GM21786 (cell line): ENCODE results near the gene CISH.

Experiments used
- ATAC-seq: cut with Tn5 transposase; IDR thresholded peaks from one replicate; pipeline ENCODE4 v1.9.1; 2021; ENCODE audit not compliant: unreplicated experiment

The CISH gene

GRCh38 chr3:50600141-50600753 is 11.3 kb downstream of the CISH start:
- no peak for ATAC-seq

DNA sequence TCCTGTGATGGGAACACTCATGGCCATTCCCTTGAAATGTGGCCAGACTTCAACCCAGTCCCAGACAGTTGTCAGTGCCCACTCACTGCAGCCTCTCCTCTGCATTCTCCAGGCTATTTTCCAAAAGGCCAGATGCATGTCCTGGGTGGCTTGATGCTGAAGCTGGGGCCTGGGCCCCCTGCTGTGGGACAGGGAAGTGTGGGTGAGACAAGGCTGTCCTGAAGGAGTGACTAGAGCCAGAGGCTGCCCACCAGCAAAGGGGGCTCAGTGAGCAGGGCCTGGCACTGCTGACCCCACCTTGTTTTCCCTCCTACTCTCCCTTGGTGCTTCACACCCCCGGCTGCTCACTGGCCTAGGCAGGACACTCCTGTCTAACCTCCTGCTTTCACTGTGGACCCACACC is 11.9 kb downstream of the CISH start:
- no peak for ATAC-seq

DNA sequence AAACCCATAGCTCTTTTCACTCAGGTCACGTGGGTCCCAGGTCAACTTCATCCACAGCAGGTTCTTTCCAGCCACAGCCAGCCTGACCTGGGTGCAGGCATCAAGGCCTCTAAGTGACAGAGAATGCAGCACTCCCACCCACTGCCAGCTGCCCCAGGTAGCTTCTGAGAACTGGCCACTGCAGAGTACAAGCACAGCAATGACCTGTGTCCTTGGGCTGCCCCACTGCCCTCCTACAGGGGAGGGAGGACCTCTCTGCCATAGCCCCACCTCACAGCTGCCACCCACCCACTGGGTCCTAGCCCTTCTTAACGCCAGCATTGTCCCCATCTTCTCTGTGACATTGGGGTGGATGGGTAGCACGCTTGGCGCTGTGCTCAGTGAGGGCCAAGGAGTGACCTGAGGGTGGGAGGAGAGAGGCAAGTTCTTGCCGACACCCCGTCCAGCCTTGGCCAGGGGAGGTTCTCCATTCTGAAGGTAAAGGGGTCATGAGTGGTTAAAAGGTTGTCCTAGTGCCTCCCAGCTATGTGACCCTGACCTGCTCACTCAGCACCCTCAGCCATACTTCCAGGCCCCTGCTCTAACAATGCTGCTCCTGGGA is 12.4 kb downstream of the CISH start:
- ATAC-seq: no peak

DNA sequence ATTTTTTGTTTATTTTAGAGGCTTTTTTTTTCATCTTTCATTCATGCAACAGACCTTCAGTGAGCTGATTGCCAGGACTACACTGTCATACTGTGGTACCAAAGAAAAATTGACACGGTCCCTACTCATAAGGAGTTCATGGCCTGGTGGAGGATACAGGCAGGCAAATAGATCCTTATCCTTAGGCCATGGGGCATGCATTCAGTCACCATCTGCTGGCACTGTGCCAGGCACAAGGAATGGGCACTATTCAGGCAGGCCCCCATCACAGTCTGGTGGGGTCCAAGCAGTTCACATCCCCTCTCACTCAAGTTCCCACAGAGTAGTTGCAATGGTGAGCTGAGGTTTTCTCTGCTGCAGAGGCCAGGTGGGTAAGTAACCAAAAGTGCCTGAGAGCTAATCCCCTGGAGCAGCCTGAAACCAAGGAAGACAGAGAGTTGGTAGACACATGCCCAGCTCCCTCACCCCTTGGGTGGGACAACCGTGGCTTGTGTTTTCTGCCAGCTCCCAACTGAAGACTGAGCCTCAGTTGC is 17.3 kb downstream of the CISH start:
- ATAC-seq: no peak

DNA sequence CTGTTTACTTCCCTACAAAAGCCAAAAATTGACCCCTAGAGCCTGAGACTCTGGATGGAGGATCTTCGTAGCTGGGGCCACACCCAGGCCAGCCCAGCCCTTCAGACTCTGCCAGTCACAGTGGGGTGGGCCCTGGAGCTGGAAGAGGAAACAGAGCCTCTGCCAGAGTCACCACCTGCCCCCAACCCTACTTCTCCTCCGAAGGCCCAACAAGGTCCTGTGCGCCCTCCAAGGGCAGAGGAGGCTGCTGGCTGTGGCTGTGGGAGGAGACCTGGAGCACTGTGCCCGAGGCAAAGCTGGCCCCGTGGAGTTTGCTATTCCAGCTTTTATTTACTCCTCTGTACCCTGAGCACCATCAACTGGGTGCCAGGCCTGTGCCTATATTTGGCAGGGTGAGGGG is 19.0 kb downstream of the CISH start:
- ATAC-seq: no peak

DNA sequence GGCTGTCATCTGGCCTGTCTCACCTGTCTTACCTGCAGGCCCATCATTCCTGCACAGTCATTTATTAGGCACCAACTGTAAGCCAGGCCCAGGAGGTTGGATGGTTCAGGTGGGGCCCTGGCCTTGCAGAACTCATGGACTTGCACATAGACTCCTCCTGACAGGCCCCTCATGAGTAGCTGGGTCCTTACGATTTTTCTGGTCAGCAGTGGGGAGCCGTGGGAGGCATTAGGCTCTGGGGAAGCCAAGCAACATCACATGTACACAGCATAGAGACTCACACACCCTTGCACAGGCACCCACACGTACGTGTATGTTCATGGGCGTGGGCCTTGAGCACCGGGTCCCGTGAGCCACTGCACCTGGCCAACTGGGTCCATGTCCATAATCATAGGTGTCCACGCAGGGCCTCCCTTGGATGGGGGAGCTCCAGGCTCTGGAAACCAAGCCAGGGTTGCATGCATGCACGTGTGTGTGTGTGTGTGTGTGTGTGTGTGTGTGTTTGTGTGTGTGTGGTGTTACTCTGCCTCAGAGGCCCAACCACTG is 20.3 kb downstream of the CISH start:
- no peak for ATAC-seq

DNA sequence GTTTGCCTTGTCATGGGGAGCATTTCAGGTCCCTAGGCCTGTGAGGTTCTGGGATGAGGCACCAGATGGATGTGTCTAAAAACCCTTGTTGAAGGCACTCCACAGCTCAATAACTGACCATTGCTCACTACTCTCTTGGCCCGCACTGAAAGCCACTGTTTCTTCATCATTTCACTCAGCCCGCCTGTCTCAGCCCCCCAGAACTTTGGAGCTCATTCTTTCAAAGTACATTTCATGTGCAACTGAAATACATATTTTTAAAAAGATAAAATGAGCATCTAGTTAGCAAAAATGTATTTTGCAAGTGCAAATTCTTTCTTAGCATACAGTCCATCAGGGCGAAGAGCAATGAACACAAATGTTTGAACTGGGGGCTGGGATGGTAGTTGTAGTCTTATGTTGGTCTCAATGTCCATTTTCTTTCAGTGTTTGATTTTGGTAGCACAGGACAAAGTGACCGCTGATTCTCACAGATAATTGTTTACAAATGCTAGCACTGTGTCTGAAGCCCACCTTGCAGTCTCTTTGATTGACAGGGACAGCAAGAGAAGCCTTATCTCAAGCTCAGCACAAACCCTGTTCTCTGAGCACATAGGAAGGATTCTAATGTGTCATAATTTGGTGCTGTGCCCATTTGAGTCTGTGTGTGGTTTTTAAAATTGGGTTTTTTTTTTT is 22.7 kb downstream of the CISH start:
- ATAC-seq: no peak

DNA sequence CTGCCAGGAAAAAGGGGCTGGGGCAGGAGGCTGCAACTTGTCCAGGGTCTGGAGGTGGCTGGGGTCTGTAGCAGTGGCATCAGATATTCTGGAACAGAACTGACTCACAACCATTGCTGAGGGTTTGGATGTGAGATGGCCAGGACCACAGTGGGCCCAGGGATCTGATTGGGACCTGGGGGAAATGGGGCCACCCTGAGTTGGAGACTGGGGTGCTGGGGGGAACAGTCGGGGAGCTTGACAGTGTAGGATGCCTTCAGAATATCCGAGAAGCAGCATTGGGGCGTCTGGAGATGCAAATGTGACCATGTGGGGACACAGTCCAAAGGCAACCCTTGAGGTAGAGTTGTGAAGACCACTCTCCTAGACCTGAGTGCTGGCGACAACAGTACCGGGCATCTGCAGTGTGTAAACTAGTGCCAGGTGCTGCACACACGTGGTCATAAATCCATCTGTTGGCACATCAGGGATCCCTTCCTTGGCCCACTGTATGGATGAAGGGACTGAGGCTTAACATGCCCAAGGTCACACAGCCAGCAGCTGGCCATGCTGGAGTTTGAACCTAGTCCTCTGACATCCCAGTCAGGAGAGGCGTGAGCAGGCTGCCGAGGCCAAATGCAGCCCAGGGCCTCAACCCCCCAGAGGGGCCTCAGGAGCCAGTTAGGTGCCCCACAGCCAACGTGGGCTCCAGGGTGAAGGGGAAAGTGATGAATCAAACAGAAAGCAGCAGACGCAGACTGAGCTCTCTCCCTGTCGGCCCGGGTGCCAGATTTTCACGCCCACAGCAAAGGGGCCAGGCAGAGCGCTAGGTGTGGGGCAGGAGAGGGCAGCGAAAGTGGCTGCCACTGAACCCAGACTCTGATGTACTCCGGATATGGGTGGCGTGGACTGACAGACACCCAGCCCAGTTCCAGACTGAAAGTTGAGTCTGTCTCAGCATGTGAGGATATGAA is 23.5 kb downstream of the CISH start:
- no peak for ATAC-seq

GRCh38 chr3:50587373-50587772 is 24.2 kb downstream of the CISH start:
- no peak for ATAC-seq

DNA sequence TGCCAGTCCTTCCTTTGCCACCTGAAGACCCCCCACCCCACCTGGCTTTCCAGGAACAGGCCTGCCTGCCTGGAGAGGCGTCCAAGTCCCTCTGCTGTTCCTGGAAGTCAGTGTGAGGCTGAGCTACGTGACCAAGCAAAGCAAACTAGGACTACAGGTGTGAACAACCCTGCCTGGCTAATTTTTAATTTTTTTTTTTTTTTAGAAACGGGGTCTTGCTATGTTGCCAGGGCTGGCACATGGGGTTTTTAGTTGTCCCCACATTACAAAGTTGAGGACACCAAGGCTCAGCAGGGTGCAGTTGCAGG is 24.9 kb downstream of the CISH start:
- ATAC-seq: no peak

DNA sequence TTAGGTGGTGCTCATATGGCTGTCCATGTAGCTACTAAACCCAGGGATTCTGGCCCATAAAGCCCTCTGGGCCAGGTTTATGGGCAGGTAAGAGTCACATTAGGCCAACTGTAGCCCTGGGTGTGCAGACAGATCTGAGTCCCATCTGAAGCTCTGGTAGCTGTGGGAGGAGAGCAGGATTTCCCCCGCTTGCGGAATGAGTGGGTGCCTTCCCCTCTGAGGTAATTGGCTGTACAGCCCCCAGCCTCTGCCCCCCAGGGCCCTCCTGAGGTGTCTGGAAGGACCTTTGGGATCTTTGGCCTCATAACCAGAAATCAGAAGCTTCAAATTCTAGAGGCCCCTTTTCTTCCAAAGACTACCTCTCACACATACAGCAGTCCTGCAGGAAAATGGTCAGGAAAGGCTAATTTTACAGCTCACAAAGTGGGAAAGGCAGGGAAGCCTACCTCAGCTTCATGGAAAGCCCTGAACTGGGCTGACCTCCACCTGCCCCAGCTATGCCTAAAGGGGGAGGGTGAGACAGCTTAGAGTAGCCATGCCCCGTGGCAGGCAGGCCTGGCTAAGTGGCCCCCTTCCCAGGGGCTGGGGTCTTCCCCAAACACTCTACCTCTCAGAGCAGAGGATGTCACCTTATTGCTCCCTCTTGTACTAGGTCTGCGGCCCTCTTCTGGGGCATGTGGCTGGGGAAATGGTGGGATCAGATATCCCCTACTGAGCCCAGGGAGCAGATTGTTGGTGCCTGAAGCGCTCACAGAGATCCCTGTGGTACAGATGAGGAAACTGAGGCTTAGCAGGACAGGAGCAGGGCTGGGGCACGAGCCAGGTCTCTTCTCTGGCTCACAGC is 25.4 kb downstream of the CISH start:
- no peak for ATAC-seq

GRCh38 chr3:50584391-50584790 is 27.2 kb downstream of the CISH start:
- no peak for ATAC-seq

- ATAC-seq: no peak
These were observed 27.7 kb downstream of the CISH start for GRCh38 chr3:50583897-50584296.

DNA sequence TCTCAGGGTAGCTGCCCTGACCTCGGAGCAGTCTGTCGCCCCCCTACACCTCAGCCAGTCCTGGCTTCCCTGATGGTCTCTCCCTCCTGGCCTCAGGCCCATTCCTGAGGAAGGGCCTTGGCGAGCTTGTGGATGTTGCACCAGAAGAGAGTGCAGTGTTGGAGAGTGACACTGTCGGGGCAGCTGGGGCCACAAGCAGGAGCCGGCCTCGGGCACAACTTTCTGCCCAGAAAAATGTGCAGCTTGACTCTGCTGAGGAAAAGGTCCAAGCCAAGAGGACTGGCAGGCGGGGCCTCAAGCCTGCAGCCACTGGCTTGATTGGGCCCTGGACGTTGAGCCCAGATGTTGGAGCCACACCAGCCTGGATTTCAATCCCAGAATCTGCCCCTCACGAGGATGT is 29.5 kb downstream of the CISH start:
- ATAC-seq: no peak

- no peak for ATAC-seq
These were observed 30.1 kb downstream of the CISH start for GRCh38 chr3:50581459-50581842.

DNA sequence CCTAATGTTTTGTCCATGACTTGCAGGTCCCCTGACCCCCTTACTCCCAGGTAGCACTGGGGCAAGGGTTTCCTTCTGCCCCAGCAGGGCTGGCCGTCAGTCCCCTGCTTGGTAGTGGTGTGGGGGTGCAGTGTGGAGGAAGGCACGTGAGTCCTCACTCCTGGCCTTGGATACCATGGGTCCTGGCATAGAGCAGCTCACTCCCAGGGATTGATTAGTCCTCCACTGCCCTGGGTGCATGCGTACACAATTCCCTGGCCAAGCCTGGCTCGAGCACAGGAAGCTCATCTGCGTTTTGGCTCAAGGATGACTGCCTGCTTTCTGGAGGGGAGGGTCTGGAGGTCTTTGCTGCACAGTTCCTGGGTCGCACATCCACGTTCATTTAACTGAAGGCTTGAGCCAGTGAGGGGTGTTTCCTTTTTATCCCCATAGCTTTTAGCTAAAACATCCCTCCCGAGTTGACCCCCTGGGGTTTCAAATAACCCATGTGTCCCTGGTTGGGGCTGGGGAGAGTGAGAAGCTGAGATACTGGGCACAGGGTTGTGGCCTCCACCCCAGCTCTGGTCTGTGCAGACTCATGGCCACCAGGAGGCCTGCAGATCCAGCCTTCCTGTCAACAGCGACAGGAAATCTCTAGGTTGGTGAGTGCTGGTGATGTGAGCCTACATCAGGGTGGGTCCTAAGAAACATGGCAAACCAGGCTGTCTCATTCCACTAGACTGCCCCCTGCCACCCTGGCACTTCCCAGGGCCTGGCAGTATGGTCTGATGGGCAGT is 30.7 kb downstream of the CISH start:
- no peak for ATAC-seq

DNA sequence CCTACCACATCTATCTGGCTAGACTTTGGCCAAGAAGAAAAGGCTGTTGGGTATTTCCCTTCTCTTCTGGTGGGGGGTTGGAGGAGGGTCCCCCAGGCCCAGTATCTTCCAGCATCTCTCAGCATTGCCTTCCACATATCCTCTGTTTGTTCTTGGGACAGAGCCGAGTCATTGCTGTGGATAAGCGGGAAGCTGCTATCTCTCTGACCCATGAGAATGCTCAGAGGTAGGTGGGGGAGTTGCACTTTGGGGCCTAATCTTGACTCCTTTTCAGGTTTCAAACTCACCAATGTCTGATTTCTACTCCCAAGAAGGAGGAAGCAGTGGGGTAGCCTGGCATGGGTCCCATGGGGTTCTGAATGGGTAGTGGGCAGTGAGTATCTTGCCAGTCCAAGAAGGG is 34.2 kb downstream of the CISH start:
- ATAC-seq: no peak

GRCh38 chr3:50575372-50575771 is 36.2 kb downstream of the CISH start:
- ATAC-seq: no peak

GRCh38 chr3:50574444-50574831 is 37.1 kb downstream of the CISH start:
- ATAC-seq: no peak
